ENCODE data around the gene TTLL12.

DNA sequence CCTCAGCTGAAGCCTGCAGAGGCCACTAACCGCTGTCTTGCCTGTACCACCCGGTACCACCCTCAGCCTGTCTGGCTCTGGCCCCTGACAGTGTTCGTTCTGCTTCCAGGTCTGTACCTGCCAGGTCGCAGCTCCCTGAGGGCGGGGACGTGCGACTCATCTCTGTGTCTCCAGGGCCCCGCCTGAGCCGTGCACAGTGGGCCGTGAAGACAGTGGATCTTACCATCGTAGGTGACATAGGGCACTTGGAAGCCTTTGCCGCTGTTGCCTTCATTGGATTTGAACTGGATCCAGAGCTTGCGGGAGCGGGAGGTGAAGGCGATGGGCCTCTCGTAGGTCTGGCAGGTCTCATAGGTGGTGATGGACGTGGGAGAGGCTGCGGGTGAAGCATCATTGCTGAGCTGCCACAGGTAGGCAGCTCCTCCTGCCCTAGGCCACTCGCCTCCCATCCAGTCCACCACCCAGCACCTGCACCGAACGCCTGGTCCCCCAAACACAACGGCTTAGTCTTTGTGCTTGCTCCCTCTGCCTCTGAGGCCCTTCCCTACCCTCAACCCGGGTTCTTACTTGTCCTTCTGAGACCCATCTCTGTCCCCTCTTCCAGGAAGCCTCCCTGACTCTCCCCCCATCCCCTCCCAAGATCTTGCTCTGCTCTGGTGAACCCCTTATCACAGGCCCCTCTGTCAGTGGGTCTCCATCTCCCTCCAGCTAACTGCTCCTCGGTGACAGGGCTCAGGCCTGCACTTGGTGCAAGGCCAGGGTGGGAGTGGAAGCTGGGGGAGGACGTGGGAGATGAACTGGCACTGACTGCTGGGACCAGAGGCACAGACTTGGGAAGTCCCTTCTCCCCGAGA is 21.1 kb upstream of the TTLL12 start:
- TF ChIP-seq CEBPB (IDR thresholded peaks at IDR 0.05) (no peak), POLR2A (IDR thresholded peaks at IDR 0.05; ENCODE audit: low read length) (no peak), HDAC2 (IDR thresholded peaks at IDR 0.05) (no peak), CHD2 (IDR thresholded peaks at IDR 0.05; ENCODE audit: low read length, partially characterized antibody) (no peak)
- TF ChIP-seq, protein P1, sequence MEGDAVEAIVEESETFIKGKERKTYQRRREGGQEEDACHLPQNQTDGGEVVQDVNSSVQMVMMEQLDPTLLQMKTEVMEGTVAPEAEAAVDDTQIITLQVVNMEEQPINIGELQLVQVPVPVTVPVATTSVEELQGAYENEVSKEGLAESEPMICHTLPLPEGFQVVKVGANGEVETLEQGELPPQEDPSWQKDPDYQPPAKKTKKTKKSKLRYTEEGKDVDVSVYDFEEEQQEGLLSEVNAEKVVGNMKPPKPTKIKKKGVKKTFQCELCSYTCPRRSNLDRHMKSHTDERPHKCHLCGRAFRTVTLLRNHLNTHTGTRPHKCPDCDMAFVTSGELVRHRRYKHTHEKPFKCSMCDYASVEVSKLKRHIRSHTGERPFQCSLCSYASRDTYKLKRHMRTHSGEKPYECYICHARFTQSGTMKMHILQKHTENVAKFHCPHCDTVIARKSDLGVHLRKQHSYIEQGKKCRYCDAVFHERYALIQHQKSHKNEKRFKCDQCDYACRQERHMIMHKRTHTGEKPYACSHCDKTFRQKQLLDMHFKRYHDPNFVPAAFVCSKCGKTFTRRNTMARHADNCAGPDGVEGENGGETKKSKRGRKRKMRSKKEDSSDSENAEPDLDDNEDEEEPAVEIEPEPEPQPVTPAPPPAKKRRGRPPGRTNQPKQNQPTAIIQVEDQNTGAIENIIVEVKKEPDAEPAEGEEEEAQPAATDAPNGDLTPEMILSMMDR (IDR thresholded peaks at IDR 0.05): no peak
- TF ChIP-seq, protein P2, sequence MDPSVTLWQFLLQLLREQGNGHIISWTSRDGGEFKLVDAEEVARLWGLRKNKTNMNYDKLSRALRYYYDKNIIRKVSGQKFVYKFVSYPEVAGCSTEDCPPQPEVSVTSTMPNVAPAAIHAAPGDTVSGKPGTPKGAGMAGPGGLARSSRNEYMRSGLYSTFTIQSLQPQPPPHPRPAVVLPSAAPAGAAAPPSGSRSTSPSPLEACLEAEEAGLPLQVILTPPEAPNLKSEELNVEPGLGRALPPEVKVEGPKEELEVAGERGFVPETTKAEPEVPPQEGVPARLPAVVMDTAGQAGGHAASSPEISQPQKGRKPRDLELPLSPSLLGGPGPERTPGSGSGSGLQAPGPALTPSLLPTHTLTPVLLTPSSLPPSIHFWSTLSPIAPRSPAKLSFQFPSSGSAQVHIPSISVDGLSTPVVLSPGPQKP (IDR thresholded peaks at IDR 0.05; ENCODE audit: low read depth, low read length): no peak
